Peyer's patch (tissue), 4 donors: ENCODE measurements around the gene H2AZ2.
"Not testable (repeated sequence)": the region's sequence is repeated elsewhere in the genome, so short reads cannot be mapped to it uniquely, and the experiment has no call there.

ENCODE experiments used
- POLR2A ChIP-seq, 2 donors: fragments of 450-650 bp; IDR thresholded peaks; one replicate each; pipeline ENCODE4 v1.5.1; 2017; ENCODE audit warnings: antibody characterized with exemption in 2 of 2, mild to moderate bottlenecking in 2 of 2, moderate library complexity in 2 of 2
- TF ChIP-seq, protein P1 (sequence below), 6 experiments: fragments of 450-650 bp in 4 of 6; fragments of 200-600 bp in 2 of 6; sonication (generic) in 1 of 6; IDR thresholded peaks; one replicate each; pipeline ENCODE4 v1.5.1; 2017 to 2019; ENCODE audit warnings: antibody characterized with exemption in 6 of 6, mild to moderate bottlenecking in 3 of 6, moderate library complexity in 1 of 6

DNA sequence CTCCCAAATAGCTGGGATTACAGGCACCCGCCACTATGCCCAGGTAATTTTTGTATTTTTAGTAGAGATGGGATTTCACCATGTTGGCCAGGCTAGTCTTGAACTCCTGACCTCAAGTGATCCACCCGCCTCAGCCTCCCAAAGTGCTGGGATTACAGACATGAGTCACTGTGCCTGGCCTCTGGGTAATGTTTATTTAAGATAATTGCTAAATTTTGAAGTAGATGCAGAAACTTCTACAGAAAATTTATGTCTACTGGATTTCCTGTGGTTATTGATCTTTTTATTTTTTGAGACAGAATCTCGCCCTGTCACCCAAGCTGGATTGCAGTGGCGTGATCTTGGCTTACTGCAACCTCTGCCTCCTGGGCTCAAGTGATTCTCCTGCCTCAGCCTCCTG is 14.1 kb upstream of the H2AZ2 start:
- TF ChIP-seq, protein P1, sequence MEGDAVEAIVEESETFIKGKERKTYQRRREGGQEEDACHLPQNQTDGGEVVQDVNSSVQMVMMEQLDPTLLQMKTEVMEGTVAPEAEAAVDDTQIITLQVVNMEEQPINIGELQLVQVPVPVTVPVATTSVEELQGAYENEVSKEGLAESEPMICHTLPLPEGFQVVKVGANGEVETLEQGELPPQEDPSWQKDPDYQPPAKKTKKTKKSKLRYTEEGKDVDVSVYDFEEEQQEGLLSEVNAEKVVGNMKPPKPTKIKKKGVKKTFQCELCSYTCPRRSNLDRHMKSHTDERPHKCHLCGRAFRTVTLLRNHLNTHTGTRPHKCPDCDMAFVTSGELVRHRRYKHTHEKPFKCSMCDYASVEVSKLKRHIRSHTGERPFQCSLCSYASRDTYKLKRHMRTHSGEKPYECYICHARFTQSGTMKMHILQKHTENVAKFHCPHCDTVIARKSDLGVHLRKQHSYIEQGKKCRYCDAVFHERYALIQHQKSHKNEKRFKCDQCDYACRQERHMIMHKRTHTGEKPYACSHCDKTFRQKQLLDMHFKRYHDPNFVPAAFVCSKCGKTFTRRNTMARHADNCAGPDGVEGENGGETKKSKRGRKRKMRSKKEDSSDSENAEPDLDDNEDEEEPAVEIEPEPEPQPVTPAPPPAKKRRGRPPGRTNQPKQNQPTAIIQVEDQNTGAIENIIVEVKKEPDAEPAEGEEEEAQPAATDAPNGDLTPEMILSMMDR (IDR thresholded peaks at IDR 0.05) = not testable (repeated sequence)
- not testable (repeated sequence) for TF ChIP-seq POLR2A (IDR thresholded peaks at IDR 0.05)
